IMR-90 (cell line): ENCODE results near the gene PLXND1. TPM values are rescaled to one million over a fixed set of nuclear protein-coding genes. Genes with fewer than 3 reads are reported as not detected.

Source experiments
- ATAC-seq: fragments of 200-7000 bp; cut with Tn5 transposase; 2 replicates; pipeline ENCODE4 v1.9.1; 2020; ENCODE audit warnings: low read depth, mild to moderate bottlenecking, moderate library complexity
- BruUV-seq: library from RNA; stranded (reverse); fragments of 400-500 nt; replicated peaks from 2 replicates; lab custom pipeline; 2021; lab: Mats Ljungman, UMichigan
- CTCF ChIA-PET: fragments of 300-600 bp; formaldehyde crosslinking; extraction: SDS; loops from one replicate; lab custom pipeline; 2021; ENCODE audit warnings: antibody characterized with exemption; lab: Yijun Ruan, JAX
- POLR2A ChIA-PET: fragments of 300-600 bp; sonication (Branson Sonifier 250); formaldehyde crosslinking; loops from one replicate; lab custom pipeline; 2022; ENCODE audit warnings: antibody characterized with exemption; ENCODE audit not compliant: unreplicated experiment; lab: Charles Lee
- DNase-seq: peaks from one replicate; pipeline ENCODE4 v3.0.0; 2013
- H2AFZ ChIP-seq: replicated peaks from 2 replicates; pipeline ENCODE3; 2013; ENCODE audit warnings: low read length, mild to moderate bottlenecking; ENCODE audit not compliant: poor library complexity
- H2AK5ac ChIP-seq: 2 replicates; pipeline ENCODE4 v1.6.1; 2013; ENCODE audit warnings: low read depth, low read length, inconsistent platforms
- H2AK9ac ChIP-seq: replicated peaks from 2 replicates; pipeline ENCODE3; 2013; ENCODE audit warnings: mild to moderate bottlenecking, low read depth, low read length, moderate library complexity; ENCODE audit not compliant: poor library complexity
- H2BK120ac ChIP-seq: 2 replicates; pipeline ENCODE4 v1.6.1; 2013; ENCODE audit warnings: low read depth, low read length, inconsistent platforms
- H2BK15ac ChIP-seq: 3 replicates; pipeline ENCODE4 v1.6.1; 2013; ENCODE audit warnings: low read depth, low read length, inconsistent platforms
- H2BK20ac ChIP-seq: 2 replicates; pipeline ENCODE4 v1.6.1; 2013; ENCODE audit warnings: low read depth, mild to moderate bottlenecking, inconsistent platforms, low read length, moderate library complexity
- H2BK5ac ChIP-seq: 2 replicates; pipeline ENCODE4 v1.6.1; 2013; ENCODE audit warnings: mild to moderate bottlenecking, low read depth, low read length, inconsistent platforms; ENCODE audit not compliant: poor library complexity, severe bottlenecking
- H3K14ac ChIP-seq: replicated peaks from 2 replicates; pipeline ENCODE4 v1.6.1; 2013; ENCODE audit warnings: low read depth, low read length, inconsistent platforms
- H3K18ac ChIP-seq: 2 replicates; pipeline ENCODE4 v1.6.1; 2013; ENCODE audit warnings: low read depth, low read length, control low read depth
- H3K23ac ChIP-seq: 2 replicates; pipeline ENCODE4 v1.6.1; 2013; ENCODE audit warnings: low read depth, low read length, inconsistent platforms
- H3K27ac ChIP-seq: 2 replicates; pipeline ENCODE4 v1.5.1; 2013; ENCODE audit warnings: mild to moderate bottlenecking, control low read depth, low read length; ENCODE audit not compliant: insufficient read depth
- H3K27me3 ChIP-seq: 2 replicates; pipeline ENCODE4 v1.6.1; 2013; ENCODE audit warnings: low read length; ENCODE audit not compliant: control insufficient read depth, insufficient read depth
- H3K36me3 ChIP-seq: 2 replicates; pipeline ENCODE4 v1.6.1; 2013; ENCODE audit warnings: low read length, mixed read lengths; ENCODE audit not compliant: control insufficient read depth, insufficient read depth
- H3K4ac ChIP-seq: 2 replicates; pipeline ENCODE4 v1.6.1; 2013; ENCODE audit warnings: low read depth, low read length, inconsistent platforms
- H3K4me1 ChIP-seq: 2 replicates; pipeline ENCODE4 v1.6.1; 2013; ENCODE audit warnings: low read length, mixed read lengths; ENCODE audit not compliant: control insufficient read depth, insufficient read depth
- H3K4me2 ChIP-seq: 2 replicates; pipeline ENCODE4 v1.6.1; 2013; ENCODE audit warnings: low read depth, mild to moderate bottlenecking, control low read depth, low read length, moderate library complexity
- H3K4me3 ChIP-seq: 2 replicates; pipeline ENCODE4 v1.5.1; 2013; ENCODE audit warnings: low read depth, mild to moderate bottlenecking, control low read depth, low read length, moderate library complexity; ENCODE audit not compliant: insufficient read depth
- H3K56ac ChIP-seq: 2 replicates; pipeline ENCODE4 v1.6.1; 2013; ENCODE audit warnings: low read length, inconsistent platforms; ENCODE audit not compliant: insufficient read depth; ENCODE audit errors: extremely low read depth
- H3K79me1 ChIP-seq, 2 experiments: 2 replicates each; pipeline ENCODE4 v1.6.1; 2013; ENCODE audit warnings: low read length in 2 of 2, inconsistent platforms in 1 of 2, low read depth in 1 of 2
- H3K9ac ChIP-seq: 2 replicates; pipeline ENCODE4 v1.6.1; 2013; ENCODE audit warnings: low read depth, low read length, control low read depth
- H3K9me1 ChIP-seq: 2 replicates; pipeline ENCODE4 v1.6.1; 2013; ENCODE audit warnings: low read length, inconsistent platforms; ENCODE audit not compliant: insufficient read depth
- H3K9me3 ChIP-seq: 2 replicates; pipeline ENCODE4 v1.6.1; 2013; ENCODE audit warnings: low read length; ENCODE audit not compliant: control insufficient read depth, insufficient read depth
- H4K20me1 ChIP-seq: 2 replicates; pipeline ENCODE4 v1.6.1; 2013; ENCODE audit warnings: low read length, inconsistent platforms; ENCODE audit not compliant: insufficient read depth
- H4K5ac ChIP-seq: 2 replicates; pipeline ENCODE4 v1.6.1; 2013; ENCODE audit warnings: mild to moderate bottlenecking, low read depth, low read length, control low read depth
- H4K8ac ChIP-seq, 2 experiments: 2 replicates each; pipeline ENCODE4 v1.6.1; 2013; ENCODE audit warnings: low read depth in 2 of 2, low read length in 2 of 2, control low read depth in 1 of 2, inconsistent platforms in 1 of 2
- H4K91ac ChIP-seq: 2 replicates; pipeline ENCODE4 v1.6.1; 2013; ENCODE audit warnings: low read depth, low read length, inconsistent platforms; ENCODE audit not compliant: insufficient read depth
- CEBPB ChIP-seq: IDR thresholded peaks from 2 replicates; pipeline ENCODE4 v1.6.1; 2012; ENCODE audit warnings: low read depth, low read length, improper control_type of control experiment
- CHD1 ChIP-seq: IDR thresholded peaks from 2 replicates; pipeline ENCODE4 v1.6.1; 2012; ENCODE audit warnings: low read depth, low read length, improper control_type of control experiment
- CTCF ChIP-seq: conservative IDR thresholded peaks from 2 replicates; pipeline ENCODE4 v1.5.1; 2012; ENCODE audit warnings: mild to moderate bottlenecking, low read depth, low read length, improper control_type of control experiment
- FOS ChIP-seq: fragments of 150-350 bp; IDR thresholded peaks from 2 replicates; pipeline ENCODE4 v1.6.1; 2016; ENCODE audit warnings: low read depth, low read length
- MAFK ChIP-seq: IDR thresholded peaks from 2 replicates; pipeline ENCODE4 v1.6.1; 2012; ENCODE audit warnings: low read depth, low read length, improper control_type of control experiment
- MAZ ChIP-seq: IDR thresholded peaks from 2 replicates; pipeline ENCODE4 v1.6.1; 2012; ENCODE audit warnings: low read depth, mild to moderate bottlenecking, low read length, improper control_type of control experiment, moderate library complexity, borderline replicate concordance
- MXI1 ChIP-seq: IDR thresholded peaks from 2 replicates; pipeline ENCODE4 v1.6.1; 2012; ENCODE audit warnings: low read depth, mild to moderate bottlenecking, low read length, moderate library complexity, borderline replicate concordance
- RFX5 ChIP-seq: IDR thresholded peaks from 2 replicates; pipeline ENCODE4 v1.8.0; 2012; ENCODE audit warnings: low read depth, mild to moderate bottlenecking, low read length, moderate library complexity
- SMC3 ChIP-seq: fragments of 150-350 bp; IDR thresholded peaks from 2 replicates; pipeline ENCODE4 v1.6.1; 2016; ENCODE audit warnings: low read depth, mild to moderate bottlenecking, antibody characterized with exemption, low read length, moderate library complexity
- whole genome bisulfite sequencing, 2 experiments: methylation state at CpG; one replicate each; pipeline versions ENCODE4 v1.1.5 to v1.1.7; 2013; ENCODE audit warnings: missing lambda C conversion rate in 2 of 2; ENCODE audit not compliant: insufficient read length in 1 of 2; ENCODE audit errors: extremely low coverage in 2 of 2; 5-methylcytosine and 5-hydroxymethylcytosine counted together
- dilution Hi-C: fragments of 300-500 bp; cut with HindIII; formaldehyde crosslinking; loops from one replicate; pipeline ENCODE4 v1.14.3; 2018; ENCODE audit warnings: low sequenced_read_pairs; ENCODE audit not compliant: unreplicated experiment
- in situ Hi-C: fragments of 300-500 bp; cut with MboI; formaldehyde crosslinking; loops from 3 replicates; pipeline ENCODE4 v1.14.3; 2019; ENCODE audit warnings: low sequenced_read_pairs, inconsistent platforms, mixed read lengths
- intact Hi-C: fragments of 100-400 bp; cut with micrococcal nuclease; formaldehyde crosslinking; loops from 2 replicates; pipeline ENCODE4 v1.10.0; 2022
- polyA plus RNA-seq, 3 experiments: library from polyadenylated mRNA; depleted of rRNA; stranded (reverse); fragments of >200 nt; gene quantifications; 2 replicates each; pipeline ENCODE4 v1.2.3, GENCODE V29; 2012; ENCODE audit warnings: low replicate concordance in 1 of 3
- total RNA-seq: library from RNA; depleted of rRNA; stranded (reverse); fragments of >200 nt; gene quantifications from 2 replicates; pipeline ENCODE4 v1.2.3, GENCODE V29; 2012
- TF ChIP-seq, protein P1 (sequence below): fragments of 150-350 bp; IDR thresholded peaks from 2 replicates; pipeline ENCODE4 v1.6.1; 2016; ENCODE audit warnings: low read depth, mild to moderate bottlenecking, low read length, moderate library complexity, borderline replicate concordance

PLXND1 gene
- total and polyA plus RNA-seq, 2 of the 4 experiments (the other 2 are of a cell fraction), result 19.2 to 67.1 TPM

- Histone ChIP-seq H3K4me1 (peaks cover 26% of the 10 kb centered on the region), H3K27me3 (no peaks in the 10 kb centered on the region), H3K18ac (no peak overlapping the region), H2BK120ac (peak overlapping the region; percentile 17; the same call in 1 of the 2 replicates), H3K56ac (no peak overlapping the region), H4K8ac (peak overlapping the region in 1 of 2 experiments; percentile 14; a peak in 1 of 4 replicates), H2AK5ac (peak overlapping the region; percentile 63), H3K9me3 (no peaks in the 10 kb centered on the region), H4K5ac (peak overlapping the region; percentile 47; the same call in 1 of the 2 replicates), H2BK5ac (peak overlapping the region; percentile 68), H3K4ac (peak overlapping the region; percentile 78), H2BK15ac (no peak overlapping the region), H2AK9ac (peak overlapping the region; percentile 48), H3K9ac (peak overlapping the region; percentile 79; the same call in 1 of the 2 replicates), H3K79me1 (peaks cover 8 to 39% of the 10 kb centered on the region in 2 experiments), H2BK20ac (no peak overlapping the region), H4K91ac (peak overlapping the region; percentile 17; the same call in 1 of the 2 replicates), H3K4me2 (peak overlapping the region; percentile 92), H3K23ac (peak overlapping the region; percentile 88), H4K20me1 (peaks cover 35% of the 10 kb centered on the region), H2AFZ (peak overlapping the region; percentile 88), H3K27ac (peak overlapping the region; percentile 65; the same call in 1 of the 2 replicates), H3K14ac (peak overlapping the region; percentile 87), H3K9me1 (0 out of 2 replicates have a peak, but pooled peaks cover 12% of the 10 kb centered on the region), H3K4me3 (peak overlapping the region; percentile 95), H3K36me3 (no peaks in the 10 kb centered on the region)
- dilution Hi-C loops, result no loop called here
- ATAC-seq, result peak; percentile 5
- intact Hi-C loops, result no loop called here
- peak; percentile 51 for DNase-seq
- in situ Hi-C loops, result loop anchor here (25.0 kb wide), 1 partner anchor 218 kb away; no protein-coding TSS in a partner anchor
- TF ChIP-seq CHD1 (no peak), MAFK (no peak), SMC3 (no peak), CTCF (no peak), CEBPB (no peak), MXI1 (no peak), MAZ (no peak), FOS (no peak), RFX5 (no peak)
- TF ChIP-seq, protein P1, sequence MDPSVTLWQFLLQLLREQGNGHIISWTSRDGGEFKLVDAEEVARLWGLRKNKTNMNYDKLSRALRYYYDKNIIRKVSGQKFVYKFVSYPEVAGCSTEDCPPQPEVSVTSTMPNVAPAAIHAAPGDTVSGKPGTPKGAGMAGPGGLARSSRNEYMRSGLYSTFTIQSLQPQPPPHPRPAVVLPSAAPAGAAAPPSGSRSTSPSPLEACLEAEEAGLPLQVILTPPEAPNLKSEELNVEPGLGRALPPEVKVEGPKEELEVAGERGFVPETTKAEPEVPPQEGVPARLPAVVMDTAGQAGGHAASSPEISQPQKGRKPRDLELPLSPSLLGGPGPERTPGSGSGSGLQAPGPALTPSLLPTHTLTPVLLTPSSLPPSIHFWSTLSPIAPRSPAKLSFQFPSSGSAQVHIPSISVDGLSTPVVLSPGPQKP, result no peak
- POLR2A ChIA-PET, result interaction anchor here (1.0 kb wide), 1 partner anchor 9 kb away, joined by 3 read pairs; no protein-coding TSS in a partner anchor
- CTCF ChIA-PET, result interaction anchor here (0.7 to 2.0 kb wide), 3 partner anchors 9 to 115 kb away, joined by 3 to 8 read pairs (median 3); no protein-coding TSS in a partner anchor
- BruUV-seq, result no TSS peak
- 2% methylated on average over 54 of the region's 98 CpGs; no CpG with 5 or more reads in 1 of the 2 experiments for WGBS, 2 experiments
Measured at GRCh38 chr3:129605203-129605921, 1.1 kb downstream of the PLXND1 start.
